Spinal cord (tissue), 10 donors: Measurements from ENCODE around the gene LDHAL6B. TPM values are rescaled to one million over a fixed set of nuclear protein-coding genes. Genes with fewer than 3 reads are reported as not detected.
A peak's percentile ranks its signal among the peaks of the same experiment; 100 is the strongest.

Source experiments
- DNase-seq, 6 donors: peaks; one replicate each; pipeline versions ENCODE4 v3.0.0 to v3.0.0-alpha.2; 2013 to 2015; ENCODE audit warnings: low spot score in 6 of 6, low read depth in 4 of 6
- H3K27ac ChIP-seq: one replicate; pipeline ENCODE4 v1.5.1; 2013; ENCODE audit warnings: low read depth, low read length, control low read depth
- H3K27me3 ChIP-seq: one replicate; pipeline ENCODE4 v1.6.1; 2013; ENCODE audit warnings: low read length; ENCODE audit not compliant: control insufficient read depth, insufficient read depth
- H3K36me3 ChIP-seq: one replicate; pipeline ENCODE4 v1.6.1; 2013; ENCODE audit warnings: low read length; ENCODE audit not compliant: control insufficient read depth, insufficient read depth
- H3K4me1 ChIP-seq: one replicate; pipeline ENCODE4 v1.6.1; 2013; ENCODE audit warnings: low read length; ENCODE audit not compliant: control insufficient read depth, insufficient read depth
- H3K4me3 ChIP-seq: one replicate; pipeline ENCODE4 v1.5.1; 2013; ENCODE audit warnings: low read depth, low read length, control low read depth
- H3K9me3 ChIP-seq: one replicate; pipeline ENCODE4 v1.6.1; 2013; ENCODE audit warnings: low read length; ENCODE audit not compliant: control insufficient read depth, insufficient read depth
- WGBS: methylation state at CpG from one replicate; pipeline ENCODE4 v1.1.5; 2013; ENCODE audit warnings: missing lambda C conversion rate; ENCODE audit not compliant: insufficient coverage; 5-methylcytosine and 5-hydroxymethylcytosine counted together
- polyA plus RNA-seq, 2 donors: library from polyadenylated mRNA; unstranded; fragments of 120-200 nt; gene quantifications; one replicate each; pipeline ENCODE4 v1.2.1, GENCODE V29; 2013; ENCODE audit not compliant: insufficient read length in 2 of 2
- small RNA-seq: library from RNA; depleted of rRNA; stranded (forward); fragments of <200 nt; gene quantifications from one replicate; pipeline ENCODE3, GENCODE V24; 2014; ENCODE audit warnings: low replicate concordance
- total RNA-seq, 2 donors: library from RNA; depleted of rRNA in 1 of 2; stranded (reverse); fragments of 120-200 nt in 1 of 2; fragments of >200 nt in 1 of 2; gene quantifications; one replicate each; pipeline versions ENCODE4 v1.2.3 to v1.2.4, GENCODE V29; 2013 to 2014
- donor health status: healthy.

Gene LDHAL6B
- total and polyA plus RNA-seq, 4 donors: 0.32 TPM; not detected in 3

- H3K9me3 ChIP-seq: no peaks in the 10 kb centered on the region
- no peak overlapping the region for H3K27ac ChIP-seq
- no peaks in the 10 kb centered on the region for H3K27me3 ChIP-seq
- WGBS: 77% methylated on average over 5 of the region's 8 CpGs
- no peaks in the 10 kb centered on the region for H3K36me3 ChIP-seq
- no peak for DNase-seq
- H3K4me1 ChIP-seq: peaks cover 4% of the 10 kb centered on the region
- no peak overlapping the region for H3K4me3 ChIP-seq
Measured at GRCh38 chr15:59256482-59256881, 49.8 kb downstream of the LDHAL6B start.

GRCh38 chr15:59257140-59257539 is 50.5 kb downstream of the LDHAL6B start:
- WGBS: 93% methylated on average over 3 of the region's 4 CpGs
- no peaks in the 10 kb centered on the region for H3K27me3 ChIP-seq
- no peaks in the 10 kb centered on the region for H3K36me3 ChIP-seq
- DNase-seq: no peak
- no peak overlapping the region for H3K4me3 ChIP-seq
- H3K27ac ChIP-seq: no peak overlapping the region
- H3K4me1 ChIP-seq: peaks cover 4% of the 10 kb centered on the region
- no peaks in the 10 kb centered on the region for H3K9me3 ChIP-seq

Small RNA genes lying within 50 kb of the gene (small RNA-seq; reads per million reads assigned to genes)
- 0.37 reads per million, percentile 41 among the genes with 10 or more reads in this experiment for gene MIR2116
- not detected for gene RNU4-80P

Other genes with a start within 250 kb of the LDHAL6B start
- 10 to 100 TPM; 22.0 to 49.1 TPM for gene RNF111, start 219.2 kb upstream of the LDHAL6B start, total RNA-seq
- gene RNF111, start 219.2 kb upstream of the LDHAL6B start, polyA plus RNA-seq: 10 to 100 TPM; 35.4 to 39.4 TPM
- gene CCNB2, start 101.7 kb upstream of the LDHAL6B start, total RNA-seq: 10 to 100 TPM; 11.2 to 15.5 TPM
- gene CCNB2, start 101.7 kb upstream of the LDHAL6B start, polyA plus RNA-seq: 10 to 100 TPM; 17.3 to 18.8 TPM
- gene MYO1E, start 166.0 kb downstream of the LDHAL6B start, total RNA-seq: 10 to 100 TPM; 38.6 to 46.1 TPM
- 10 to 100 TPM; 28.7 to 38.9 TPM for gene MYO1E, start 166.0 kb downstream of the LDHAL6B start, polyA plus RNA-seq
- 10 to 100 TPM in 1 of 2 donors, 1 to 10 TPM in 1; 5.7 to 19.4 TPM for gene FAM81A, start 231.3 kb downstream of the LDHAL6B start, total RNA-seq
- 10 to 100 TPM; 23.9 to 24.8 TPM for gene FAM81A, start 231.3 kb downstream of the LDHAL6B start, polyA plus RNA-seq